NCI-H748 treated with DMSO at 0.1 percent for 48 hours (cell line): Measurements from ENCODE around the gene TTI1.

Experiments
- DNase-seq: peaks from one replicate; lab custom pipeline; 2025; lab: John Stamatoyannopoulos, UW

The TTI1 gene

GRCh38 chr20:37937686-37938085 is 95.6 kb downstream of the TTI1 start:
- DNase-seq: no peak

DNA sequence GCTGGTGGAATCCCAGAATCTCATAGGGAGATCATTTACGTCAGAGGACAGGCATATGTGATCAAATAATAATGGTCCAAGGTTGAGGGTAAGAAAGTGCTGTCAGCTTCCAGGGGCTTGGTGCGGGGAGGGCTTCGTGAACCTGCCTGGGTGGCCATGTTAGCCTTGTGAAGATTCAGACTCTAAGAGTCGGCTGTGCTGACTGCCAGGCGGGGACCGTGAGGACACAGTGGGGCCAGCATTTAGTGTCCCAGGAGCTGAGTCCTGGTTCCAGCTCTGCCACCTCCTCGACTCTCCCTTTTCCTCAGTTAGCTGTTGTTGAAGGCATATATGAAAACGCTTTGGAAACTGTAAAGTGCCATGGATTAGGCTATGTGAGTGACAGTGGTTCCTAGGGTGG is 96.8 kb downstream of the TTI1 start:
- no peak for DNase-seq

GRCh38 chr20:37936041-37936440 is 97.2 kb downstream of the TTI1 start:
- no peak for DNase-seq

- no peak for DNase-seq
Measured at GRCh38 chr20:37935435-37935834, 97.8 kb downstream of the TTI1 start.

DNA sequence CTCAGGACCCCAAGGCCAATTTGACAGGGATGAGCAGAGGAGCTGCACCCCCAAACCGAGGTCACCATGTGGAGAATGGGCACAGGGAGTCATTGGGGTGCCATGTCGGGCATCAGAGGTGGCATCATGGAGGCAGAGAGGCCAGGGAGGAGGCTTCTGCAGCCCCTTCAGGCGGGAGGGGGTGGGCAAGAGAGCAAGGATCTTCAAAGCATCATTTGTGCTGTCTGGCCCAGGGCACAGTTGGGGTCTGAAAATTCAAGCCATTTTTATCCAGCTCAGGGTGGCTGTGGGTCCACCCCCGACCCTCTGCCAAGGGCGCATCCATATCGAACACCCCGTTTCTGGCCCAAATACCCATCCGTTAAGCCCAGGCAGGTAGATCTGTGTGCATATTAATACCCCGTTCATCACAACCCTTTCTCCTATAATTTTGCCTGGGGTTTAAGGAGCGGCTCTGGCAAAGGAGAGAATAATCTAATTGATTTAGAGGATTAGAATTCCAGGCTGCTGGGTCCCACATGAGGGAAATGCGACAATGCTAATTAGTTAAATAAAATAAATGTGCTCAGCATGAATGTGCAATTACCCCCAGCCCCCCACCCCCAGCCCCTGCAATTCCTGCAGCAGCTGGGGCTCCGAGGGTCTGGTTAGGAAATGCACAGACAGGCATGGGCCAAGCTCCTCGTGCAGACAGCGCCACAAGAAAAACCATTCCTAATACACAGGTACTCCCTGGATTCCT is 98.5 kb downstream of the TTI1 start:
- DNase-seq: no peak

- no peak for DNase-seq
Measured at GRCh38 chr20:37933786-37934633, 99.2 kb downstream of the TTI1 start.
